Ovary (tissue), 9 donors: Measurements from ENCODE around the gene SH3D21. TPM values are rescaled to one million over a fixed set of nuclear protein-coding genes. Genes with fewer than 3 reads are reported as not detected.
A peak's percentile ranks its signal among the peaks of the same experiment; 100 is the strongest.

ENCODE experiments used
- DNase-seq, 5 donors: peaks; one replicate each; pipeline ENCODE4 v3.0.0-alpha.2; 2019 to 2020
- H3K27ac ChIP-seq, 2 donors: fragments of 200-600 bp; one replicate each; pipeline versions ENCODE4 v1.5.1 to v1.8.0; 2019 to 2022
- H3K27me3 ChIP-seq: fragments of 200-600 bp; one replicate; pipeline ENCODE4 v1.8.0; 2022
- H3K36me3 ChIP-seq: fragments of 200-600 bp; sonication (generic); one replicate; pipeline ENCODE4 v1.5.1; 2019
- H3K4me1 ChIP-seq: one replicate; pipeline ENCODE4 v1.8.1; 2013; ENCODE audit warnings: mild to moderate bottlenecking, moderate library complexity; ENCODE audit not compliant: insufficient read depth
- H3K4me3 ChIP-seq: fragments of 200-600 bp; sonication (generic); one replicate; pipeline ENCODE4 v1.5.1; 2017
- H3K9me3 ChIP-seq, 2 donors: fragments of 200-600 bp in 1 of 2; sonication (generic) in 1 of 2; one replicate each; pipeline versions ENCODE4 v1.5.1 to v1.8.1; 2013 to 2019; ENCODE audit warnings: mild to moderate bottlenecking in 1 of 2, moderate library complexity in 1 of 2
- EP300 ChIP-seq: sonication (generic); formaldehyde crosslinking; IDR thresholded peaks from one replicate; pipeline ENCODE4 v1.6.1; 2017; ENCODE audit warnings: antibody characterized with exemption
- POLR2A ChIP-seq: fragments of 450-650 bp; IDR thresholded peaks from one replicate; pipeline ENCODE4 v1.6.1; 2017; ENCODE audit warnings: antibody characterized with exemption, mild to moderate bottlenecking, moderate library complexity
- WGBS, 3 donors: extraction: QIAGEN DNeasy Blood & Tissue Kit in 1 of 3; methylation state at CpG; one replicate each; pipeline versions ENCODE4 v1.1.5 to v1.1.7; 2013 to 2017; 5-methylcytosine and 5-hydroxymethylcytosine counted together
- intact Hi-C, 4 donors: fragments of 100-400 bp; cut with DNase I; formaldehyde crosslinking; loops; one replicate each; pipeline versions ENCODE4 v1.11.0 to v1.15.1; 2022 to 2023
- polyA plus RNA-seq, 2 donors: library from polyadenylated mRNA; stranded (reverse); fragments of 200-250 nt in 1 of 2; fragments of 350-450 nt in 1 of 2; fragmentation: Illumina TruSeq in 1 of 2; extraction: RNeasy Lipid Tissue Mini Kit (QIAGEN cat#74804) in 1 of 2; gene quantifications; one replicate each; pipeline ENCODE4 v1.2.3, GENCODE V29; 2013 to 2014
- total RNA-seq, 7 donors: library from RNA; depleted of rRNA in 2 of 7; stranded (reverse); fragments of >200 nt in 2 of 7; fragmentation: NEBNext Ultra II Directional in 3 of 7; extraction: Animal tissue kit (Norgen Biotek cat#: 25700) in 3 of 7; gene quantifications; one replicate each; pipeline versions ENCODE4 v1.1.0 to v1.2.4, GENCODE V29; 2016 to 2023
- TF ChIP-seq, protein P1 (sequence below), 3 donors: fragments of 450-650 bp in 2 of 3; fragments of 200-600 bp in 1 of 3; IDR thresholded peaks; one replicate each; pipeline versions ENCODE4 v1.5.1 to v1.8.0; 2016 to 2022; ENCODE audit warnings: antibody characterized with exemption in 3 of 3, mild to moderate bottlenecking in 1 of 3
- donor health status: DM: no; HTN: no; CAD: no; lungs with moderate emphysema.
- donor health status: DM: no; HTN: no; CAD: no.
- donor health status: Bipolar disorder and iron deficiency.
- donor health status: DM: yes; HTN: yes; CAD: no.
- donor health status: DM: no; HTN: no; CAD: no.
- donor health status: DM: yes; HTN: yes; CAD: no.

Gene SH3D21
- total and polyA plus RNA-seq, 9 donors = 1.9 to 22.6 (median 8.7) TPM

DNA sequence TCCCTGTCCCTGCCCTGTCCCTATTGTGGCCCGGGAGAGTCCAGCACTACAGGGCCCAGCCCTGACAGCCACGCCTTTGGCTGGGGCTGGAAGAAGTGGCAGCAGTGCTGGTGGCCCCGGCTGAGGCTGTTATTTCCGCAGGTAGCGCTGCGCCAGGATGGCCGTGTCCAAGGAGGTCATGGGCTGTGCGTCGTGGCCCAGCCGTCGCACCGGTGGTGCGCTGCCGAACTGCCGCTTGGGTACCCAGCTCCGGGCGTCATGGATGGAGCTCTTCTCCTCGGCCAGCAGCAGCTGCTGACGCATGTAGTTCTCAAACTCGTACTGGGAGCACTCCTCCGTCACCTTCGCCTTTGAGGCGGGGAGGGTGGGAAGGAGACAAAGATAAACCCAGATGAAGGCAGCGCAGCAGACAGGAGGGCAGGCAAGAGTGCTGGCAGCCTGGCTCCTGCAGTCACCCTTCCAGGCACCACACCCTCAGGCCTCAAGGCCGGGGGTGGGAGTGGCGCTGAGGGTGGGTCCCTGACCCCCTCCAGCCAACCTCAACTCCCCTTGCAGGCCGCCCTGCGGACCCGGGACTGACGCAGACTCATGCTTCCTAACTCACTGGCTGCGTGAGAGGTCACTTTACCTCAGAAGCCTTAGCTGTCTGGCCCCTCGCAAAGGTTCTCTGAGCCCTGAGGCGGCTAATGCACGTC lies 35.6 kb downstream of the SH3D21 start:
- no peaks in the 10 kb centered on the region for H3K27me3 ChIP-seq
- no peaks in the 10 kb centered on the region for H3K36me3 ChIP-seq
- no peak overlapping the region for H3K27ac ChIP-seq
- no peak for TF ChIP-seq POLR2A
- TF ChIP-seq, protein P1, sequence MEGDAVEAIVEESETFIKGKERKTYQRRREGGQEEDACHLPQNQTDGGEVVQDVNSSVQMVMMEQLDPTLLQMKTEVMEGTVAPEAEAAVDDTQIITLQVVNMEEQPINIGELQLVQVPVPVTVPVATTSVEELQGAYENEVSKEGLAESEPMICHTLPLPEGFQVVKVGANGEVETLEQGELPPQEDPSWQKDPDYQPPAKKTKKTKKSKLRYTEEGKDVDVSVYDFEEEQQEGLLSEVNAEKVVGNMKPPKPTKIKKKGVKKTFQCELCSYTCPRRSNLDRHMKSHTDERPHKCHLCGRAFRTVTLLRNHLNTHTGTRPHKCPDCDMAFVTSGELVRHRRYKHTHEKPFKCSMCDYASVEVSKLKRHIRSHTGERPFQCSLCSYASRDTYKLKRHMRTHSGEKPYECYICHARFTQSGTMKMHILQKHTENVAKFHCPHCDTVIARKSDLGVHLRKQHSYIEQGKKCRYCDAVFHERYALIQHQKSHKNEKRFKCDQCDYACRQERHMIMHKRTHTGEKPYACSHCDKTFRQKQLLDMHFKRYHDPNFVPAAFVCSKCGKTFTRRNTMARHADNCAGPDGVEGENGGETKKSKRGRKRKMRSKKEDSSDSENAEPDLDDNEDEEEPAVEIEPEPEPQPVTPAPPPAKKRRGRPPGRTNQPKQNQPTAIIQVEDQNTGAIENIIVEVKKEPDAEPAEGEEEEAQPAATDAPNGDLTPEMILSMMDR (IDR thresholded peaks at IDR 0.05) = no peak
- TF ChIP-seq EP300 = no peak
- peak in 1 of 5 donors; percentile 64 for DNase-seq
- intact Hi-C loops = loop anchor here in 3 of 4 donors (5.0 to 10.0 kb wide), 2 partner anchors 73 to 81 kb away; no protein-coding TSS in a partner anchor
- 70 to 82% (median 76%) methylated on average over 34 of the region's 34 CpGs for WGBS, 3 donors
- no peaks in the 10 kb centered on the region for H3K4me1 ChIP-seq
- H3K4me3 ChIP-seq = no peak overlapping the region
- H3K9me3 ChIP-seq = no peaks in the 10 kb centered on the region

DNA sequence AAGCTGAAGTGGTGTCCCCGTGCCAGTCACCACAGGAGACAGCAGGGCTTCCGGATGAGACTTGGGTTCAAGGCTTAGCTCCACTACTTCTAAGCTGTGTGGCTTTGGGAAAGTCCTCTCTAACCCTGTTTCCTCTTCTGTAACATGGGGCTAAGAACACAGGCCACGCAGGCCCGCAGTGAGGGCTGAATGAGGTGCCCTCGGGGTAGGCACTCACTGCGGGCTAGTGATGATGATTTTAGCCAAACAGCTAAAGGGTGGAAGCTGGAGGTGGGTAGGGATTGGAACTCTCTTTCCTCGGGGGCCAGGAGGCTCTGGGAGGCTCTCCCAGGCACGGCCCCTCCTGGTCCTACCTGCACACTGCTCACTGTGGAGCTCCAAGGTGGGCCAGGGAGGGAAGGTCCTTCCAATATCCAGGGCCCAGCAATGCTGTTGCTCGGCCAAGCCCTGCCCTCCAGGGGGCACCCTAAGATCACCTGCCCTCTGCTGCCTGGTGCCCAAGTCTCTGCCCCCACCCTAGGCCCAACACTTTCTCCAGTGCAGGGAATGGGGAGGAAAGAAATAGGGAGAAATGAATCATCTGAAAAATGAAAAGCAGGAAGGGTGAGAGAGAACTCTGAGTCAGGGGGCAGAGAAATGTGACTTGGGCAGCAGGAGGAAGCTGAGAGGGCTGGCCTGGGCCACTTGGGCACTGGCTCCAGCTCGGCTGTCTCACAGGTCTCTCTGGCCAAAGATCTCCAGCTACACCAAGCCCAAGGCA lies 36.4 kb downstream of the SH3D21 start:
- Histone ChIP-seq H3K36me3 (no peaks in the 10 kb centered on the region), H3K27me3 (no peaks in the 10 kb centered on the region), H3K4me3 (no peak overlapping the region), H3K9me3 (no peaks in the 10 kb centered on the region), H3K4me1 (no peaks in the 10 kb centered on the region), H3K27ac (peak overlapping the region; percentile 8 to 13)
- intact Hi-C loops = loop anchor here in 3 of 4 donors (5.0 to 10.0 kb wide), 2 partner anchors 72 to 80 kb away; no protein-coding TSS in a partner anchor
- 77 to 84% (median 83%) methylated on average over 10 of the region's 10 CpGs for WGBS, 3 donors
- TF ChIP-seq, protein P1 (IDR thresholded peaks at IDR 0.05) = peak in 2 of 3 donors; percentile 37 to 39
- TF ChIP-seq EP300 = no peak
- peak in 2 of 5 donors; percentile 52 to 62 for DNase-seq

DNA sequence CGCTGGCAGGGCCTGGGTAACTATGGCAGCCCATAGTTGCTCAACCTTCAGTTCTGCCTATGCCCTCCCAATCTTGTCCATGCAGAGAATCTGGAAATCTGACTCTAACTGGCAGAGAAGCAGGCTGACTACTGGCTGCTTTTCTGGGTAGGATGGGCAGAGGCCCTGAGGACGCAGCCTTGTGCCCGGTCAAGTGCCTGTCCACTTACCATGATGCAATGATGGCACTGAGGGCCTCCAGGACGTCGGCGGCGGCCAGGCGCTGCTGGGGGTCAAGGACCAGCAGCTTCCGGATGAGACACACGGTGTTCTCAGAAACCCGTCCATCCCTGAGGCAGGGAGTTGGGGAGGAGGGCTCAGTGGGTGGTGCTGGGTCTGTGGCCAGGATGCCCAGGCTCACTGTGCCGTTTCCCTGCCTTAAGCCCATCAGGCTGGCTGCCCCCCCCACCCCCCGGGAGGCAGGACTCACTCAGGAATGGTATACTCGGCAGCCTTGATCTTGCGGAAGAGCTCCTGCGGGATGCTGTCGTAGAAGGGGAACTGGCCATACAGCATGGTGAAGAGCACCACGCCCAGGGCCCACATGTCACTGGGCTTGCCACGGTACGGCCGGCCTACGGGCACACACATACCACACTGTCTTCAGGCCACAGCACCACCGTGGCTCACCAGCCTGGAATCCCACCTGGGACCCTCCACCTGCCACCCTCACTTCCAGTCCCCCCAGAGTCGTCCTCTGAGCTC lies 37.7 kb downstream of the SH3D21 start:
- Histone ChIP-seq H3K9me3 (no peaks in the 10 kb centered on the region), H3K4me1 (no peaks in the 10 kb centered on the region), H3K4me3 (no peak overlapping the region), H3K36me3 (no peaks in the 10 kb centered on the region), H3K27me3 (no peaks in the 10 kb centered on the region), H3K27ac (no peak overlapping the region)
- 87 to 92% (median 91%) methylated on average over 20 to 24 of the region's 24 CpGs for WGBS, 3 donors
- DNase-seq = no peak
- intact Hi-C loops = loop anchor here in 3 of 4 donors (5.0 to 10.0 kb wide), 2 partner anchors 71 to 78 kb away; no protein-coding TSS in a partner anchor
- no peak for TF ChIP-seq POLR2A
- TF ChIP-seq, protein P1 (IDR thresholded peaks at IDR 0.05) = no peak
- TF ChIP-seq EP300 = no peak

DNA sequence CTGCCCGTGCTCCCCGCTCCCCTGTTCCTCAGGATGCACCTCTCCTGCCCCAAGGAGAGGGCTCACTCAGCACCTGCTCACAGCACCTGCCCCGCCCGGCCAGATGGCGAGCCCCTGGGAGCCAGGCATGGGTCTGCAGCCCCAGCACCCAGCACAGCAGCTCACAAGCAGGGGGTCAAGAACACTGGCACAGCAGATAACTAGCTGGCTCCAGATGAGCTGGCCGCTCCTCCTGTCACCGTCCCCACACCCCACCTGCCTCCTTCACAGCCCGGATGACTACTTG lies 38.2 kb downstream of the SH3D21 start:
- intact Hi-C loops = loop anchor here in 3 of 4 donors (5.0 to 10.0 kb wide), 2 partner anchors 70 to 78 kb away; no protein-coding TSS in a partner anchor
- no peaks in the 10 kb centered on the region for H3K36me3 ChIP-seq
- TF ChIP-seq, protein P1 (IDR thresholded peaks at IDR 0.05) = no peak
- TF ChIP-seq POLR2A = no peak

More for the DNA sequence above, 38.2 kb downstream of the SH3D21 start:
- Histone ChIP-seq H3K4me1 (no peaks in the 10 kb centered on the region), H3K27me3 (no peaks in the 10 kb centered on the region), H3K4me3 (no peak overlapping the region), H3K9me3 (no peaks in the 10 kb centered on the region), H3K27ac (no peak overlapping the region)
- no peak for DNase-seq
- WGBS, 3 donors = 88 to 97% (median 93%) methylated on average over 8 of the region's 8 CpGs
